GM18520 (cell line): ENCODE measurements around the gene S100A3.

ENCODE experiments used
- ATAC-seq: cut with Tn5 transposase; IDR thresholded peaks from one replicate; pipeline ENCODE4 v1.9.1; 2021; ENCODE audit not compliant: unreplicated experiment

The S100A3 gene

GRCh38 chr1:153515504-153516394 is 33.3 kb downstream of the S100A3 start:
- ATAC-seq, result no peak

- ATAC-seq, result no peak
Observed at GRCh38 chr1:153513666-153514065, 35.4 kb downstream of the S100A3 start.

GRCh38 chr1:153513023-153513422 is 36.0 kb downstream of the S100A3 start:
- no peak for ATAC-seq

- no peak for ATAC-seq
Observed at GRCh38 chr1:153510984-153511410, 38.1 kb downstream of the S100A3 start.

- ATAC-seq, result no peak
Observed at GRCh38 chr1:153509729-153510354, 39.2 kb downstream of the S100A3 start.

GRCh38 chr1:153509036-153509435 is 40.0 kb downstream of the S100A3 start:
- no peak for ATAC-seq

GRCh38 chr1:153507926-153508583 is 41.0 kb downstream of the S100A3 start:
- ATAC-seq, result no peak

GRCh38 chr1:153506831-153507413 is 42.1 kb downstream of the S100A3 start:
- ATAC-seq, result no peak

GRCh38 chr1:153506386-153506785 is 42.7 kb downstream of the S100A3 start:
- ATAC-seq, result no peak

GRCh38 chr1:153505576-153505975 is 43.5 kb downstream of the S100A3 start:
- no peak for ATAC-seq

GRCh38 chr1:153503766-153504165 is 45.3 kb downstream of the S100A3 start:
- ATAC-seq, result no peak

- ATAC-seq, result no peak
Observed at GRCh38 chr1:153498746-153499145, 50.3 kb downstream of the S100A3 start.
